Measurements from ENCODE around the gene TBC1D10A. TPM values are rescaled to one million over a fixed set of nuclear protein-coding genes. Genes with fewer than 3 reads are reported as not detected.
"Not testable (repeated sequence)": the region's sequence is repeated elsewhere in the genome, so short reads cannot be mapped to it uniquely, and the experiment has no call there.

The TBC1D10A gene
- total RNA-seq, 1 donor from 2014 or later: 18.2 TPM

DNA sequence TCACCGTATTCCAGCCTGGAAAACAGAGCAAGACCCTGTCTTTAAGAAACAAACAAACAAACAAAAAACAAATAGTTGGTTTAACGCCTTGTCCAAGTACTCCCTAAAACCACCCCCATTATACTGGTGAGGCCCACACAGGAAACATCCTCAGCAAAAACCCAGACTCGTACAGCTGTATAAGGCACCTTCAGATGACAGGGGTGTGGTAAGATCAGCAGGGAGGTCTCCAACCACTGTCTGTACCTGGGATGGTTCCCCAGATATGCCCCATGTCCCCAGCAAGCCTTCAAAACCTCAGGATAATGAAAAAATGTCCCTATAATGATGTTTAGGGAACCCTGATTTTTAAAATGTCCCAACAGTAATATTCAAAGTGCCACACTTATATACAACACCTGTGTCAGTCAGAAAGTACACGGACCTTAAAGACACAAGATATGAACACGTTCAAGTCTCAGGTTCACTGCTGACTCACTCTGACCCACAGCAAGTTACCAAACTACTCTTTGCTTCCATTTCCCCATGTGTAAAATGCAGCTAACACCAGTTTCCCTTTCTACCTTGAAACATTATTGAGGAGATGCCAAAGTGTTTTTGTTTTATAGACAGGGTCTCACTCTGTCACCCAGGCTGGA, 20.6 kb upstream of the TBC1D10A start:
- DNase-seq (ENCODE audit: extremely low read depth, low read depth, low spot score): no peak

DNA sequence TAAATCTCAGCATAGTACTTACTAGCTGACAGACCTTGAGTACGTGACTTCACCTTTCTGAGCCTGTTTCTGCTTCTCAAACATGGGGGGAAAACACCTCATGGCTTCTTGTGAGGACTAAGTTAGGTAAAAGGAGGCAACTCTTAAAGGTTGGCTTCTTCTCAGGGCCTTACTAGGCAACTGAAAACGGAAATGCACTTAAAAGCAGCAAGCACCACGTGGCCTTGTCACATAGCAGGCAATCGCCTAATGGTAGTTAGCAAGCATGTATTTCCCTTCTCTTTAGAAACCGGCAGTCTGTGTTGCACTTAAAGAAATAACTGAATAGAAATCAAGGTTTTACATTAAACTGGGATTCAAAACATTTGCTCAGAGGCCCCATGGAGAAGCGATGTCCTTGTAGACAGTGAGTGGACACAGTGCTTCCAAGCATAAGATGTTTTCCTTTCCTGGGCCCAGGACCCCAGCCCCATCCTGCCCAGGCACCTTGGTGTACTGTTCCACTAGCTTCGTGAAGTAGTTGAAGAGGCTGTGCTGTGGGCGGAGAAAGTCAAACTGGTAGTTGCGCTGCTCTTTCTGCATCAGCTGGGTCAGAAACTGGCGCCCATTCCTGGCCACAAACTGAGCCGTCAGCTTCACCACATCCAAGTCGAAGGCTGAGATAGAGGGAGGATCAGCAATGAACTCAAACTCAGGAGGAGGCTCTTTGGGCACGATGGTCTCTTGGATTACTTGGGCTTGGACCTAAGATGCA, 17.9 kb upstream of the TBC1D10A start:
- DNase-seq (ENCODE audit: extremely low read depth, low read depth, low spot score): no peak

GRCh38 chr22:30340911-30341685, 14.4 kb upstream of the TBC1D10A start:
- no peak for DNase-seq (ENCODE audit: extremely low read depth, low read depth, low spot score)

- DNase-seq (ENCODE audit: extremely low read depth, low read depth, low spot score): no peak
Observed at GRCh38 chr22:30338802-30339201, 12.1 kb upstream of the TBC1D10A start.

DNA sequence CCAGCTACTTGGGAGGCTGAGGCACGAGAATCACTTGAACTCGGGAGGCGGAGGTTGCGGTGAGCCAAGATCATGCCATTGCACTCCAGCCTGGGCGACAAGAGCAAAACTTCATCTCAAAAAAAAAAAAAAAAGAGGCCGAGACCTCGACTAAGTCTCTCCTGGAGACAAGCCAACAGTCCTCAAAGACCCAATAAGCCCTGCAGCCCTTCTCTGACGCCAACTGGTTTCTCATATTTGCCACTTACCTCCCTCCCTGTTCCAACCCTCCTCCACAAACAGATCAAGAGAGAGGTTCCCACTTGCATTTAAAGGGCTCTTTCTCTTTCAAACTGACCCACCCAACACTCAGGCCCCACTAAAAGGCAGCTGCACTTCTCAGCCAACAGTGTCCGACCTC, 11.6 kb upstream of the TBC1D10A start:
- not testable (repeated sequence) for DNase-seq (ENCODE audit: extremely low read depth, low read depth, low spot score)

DNA sequence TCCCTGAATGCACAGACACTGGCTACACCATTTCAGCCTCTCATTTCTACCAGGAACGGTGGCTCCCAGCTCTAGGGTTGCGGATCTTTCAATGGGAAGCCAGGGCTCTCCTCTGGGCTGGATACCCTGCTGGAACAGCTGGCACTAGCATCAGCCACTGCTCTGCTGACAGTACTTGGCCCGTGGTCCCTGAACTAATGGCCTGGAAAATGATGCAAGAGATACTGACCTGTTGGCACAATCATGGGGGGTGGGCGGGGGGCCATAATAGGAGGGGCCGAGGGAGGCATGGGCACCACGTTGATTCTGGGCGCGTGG, 10.7 kb upstream of the TBC1D10A start:
- DNase-seq (ENCODE audit: extremely low read depth, low read depth, low spot score): no peak

DNA sequence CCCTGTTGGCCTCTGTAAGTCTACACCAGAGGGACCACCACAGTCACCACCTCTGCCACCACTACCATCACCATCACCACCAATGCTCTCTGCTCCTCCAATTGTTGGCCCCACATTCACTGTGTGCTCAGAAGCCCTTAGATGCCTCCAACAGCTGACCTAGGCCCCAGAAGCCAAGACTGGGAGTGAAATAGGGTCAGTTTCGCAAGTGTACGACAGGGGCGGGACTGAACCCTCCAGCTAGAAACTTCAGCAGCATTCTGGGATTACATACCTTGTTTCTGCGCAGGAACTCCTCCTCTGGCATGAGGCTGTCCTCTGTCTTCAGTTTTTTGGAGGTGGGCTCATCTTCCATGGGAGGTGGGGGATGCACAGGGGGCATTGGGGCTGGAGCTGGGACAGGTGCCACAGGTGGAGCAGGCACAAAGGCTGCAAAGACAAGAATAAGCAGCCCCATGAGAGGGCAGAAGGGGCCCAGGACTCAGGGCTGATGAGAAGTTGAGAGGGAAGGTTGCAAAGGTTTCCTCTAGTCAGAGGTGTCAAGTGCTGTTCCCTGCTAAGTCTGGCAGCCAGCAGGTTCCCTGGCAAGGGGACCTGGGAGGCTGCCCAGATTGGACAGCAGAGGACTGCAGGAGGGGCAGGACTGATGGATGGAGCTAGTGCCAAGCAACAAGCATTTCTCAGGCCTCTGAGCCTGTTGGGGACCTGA, 10.2 kb upstream of the TBC1D10A start:
- no peak for DNase-seq (ENCODE audit: extremely low read depth, low read depth, low spot score)

- no peak for DNase-seq (ENCODE audit: extremely low read depth, low read depth, low spot score)
Observed at GRCh38 chr22:30335236-30335635, 8.5 kb upstream of the TBC1D10A start.

DNA sequence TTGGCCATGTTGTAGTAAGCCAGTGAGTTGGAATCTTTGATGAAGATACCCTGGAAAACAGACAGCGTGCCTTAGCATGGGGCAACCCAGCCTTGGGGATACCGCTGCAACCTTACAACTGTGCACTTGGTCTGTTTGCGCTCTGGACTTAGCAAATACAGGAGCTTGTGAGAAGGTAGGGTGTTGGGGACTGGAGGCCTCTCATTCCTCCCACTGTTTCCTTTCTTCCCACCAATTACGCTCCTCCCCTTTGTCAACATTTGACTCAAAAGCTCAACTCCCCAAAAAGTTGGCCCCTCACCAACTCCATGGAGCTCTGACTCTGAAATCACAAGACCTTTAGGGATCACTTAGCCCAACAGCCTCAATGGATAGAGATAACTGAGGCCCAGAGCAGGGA, 7.9 kb upstream of the TBC1D10A start:
- DNase-seq (ENCODE audit: extremely low read depth, low read depth, low spot score): no peak

DNA sequence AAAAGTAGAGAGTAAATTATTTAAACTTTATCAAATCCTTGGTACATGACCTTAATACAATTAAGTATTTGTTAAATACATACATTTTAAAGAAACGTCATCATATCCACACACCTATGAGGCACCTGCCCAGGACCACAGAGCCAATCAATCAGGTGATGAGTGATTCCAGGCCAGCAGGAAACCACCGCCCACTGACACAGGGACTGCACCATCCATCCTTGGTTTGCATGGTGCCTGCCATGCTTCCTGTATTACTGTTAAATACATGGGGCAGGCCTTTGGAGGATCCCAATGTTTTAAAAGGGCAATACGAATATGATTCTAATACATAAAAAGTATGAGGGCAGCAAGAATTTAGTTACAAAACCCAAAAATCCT, 7.0 kb upstream of the TBC1D10A start:
- DNase-seq (ENCODE audit: extremely low read depth, low read depth, low spot score): no peak

DNA sequence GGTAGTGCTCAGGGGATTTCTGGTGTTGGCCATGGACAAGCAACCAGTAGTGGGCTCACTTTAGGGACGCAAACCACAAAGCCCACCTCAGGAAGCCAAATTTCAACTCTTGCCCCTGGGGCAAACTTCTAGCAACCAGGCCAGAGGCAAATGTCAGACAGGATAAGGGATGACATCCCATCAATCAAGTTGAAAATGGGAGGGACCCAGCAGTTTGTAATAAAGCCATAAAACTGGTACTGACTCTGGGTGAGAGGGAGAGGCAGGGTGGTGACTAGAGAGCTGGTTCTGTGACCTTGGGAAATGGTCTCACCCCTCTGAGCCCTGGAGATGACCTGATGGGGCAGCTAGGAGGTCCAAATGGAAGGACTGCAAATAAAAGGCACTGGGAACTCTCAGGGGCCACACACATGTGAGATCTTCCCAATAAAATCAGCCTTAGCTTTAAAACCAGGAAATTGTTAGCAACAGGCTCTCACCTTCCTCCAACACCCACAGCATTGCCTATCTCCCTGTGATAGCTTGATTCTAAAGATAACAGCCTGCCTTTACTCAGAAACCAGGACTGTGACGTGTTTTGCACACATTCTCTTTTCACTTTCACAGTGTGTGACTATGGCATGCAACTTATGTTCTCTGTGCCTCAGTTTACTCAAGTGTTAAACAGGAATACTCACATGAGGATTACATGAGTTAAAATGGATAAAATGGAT, 6.4 kb upstream of the TBC1D10A start:
- no peak for DNase-seq (ENCODE audit: extremely low read depth, low read depth, low spot score)

GRCh38 chr22:30332551-30332950, 5.8 kb upstream of the TBC1D10A start:
- no peak for DNase-seq (ENCODE audit: extremely low read depth, low read depth, low spot score)

- no peak for DNase-seq (ENCODE audit: extremely low read depth, low read depth, low spot score)
Observed at GRCh38 chr22:30328466-30329049, 1.8 kb upstream of the TBC1D10A start.

DNA sequence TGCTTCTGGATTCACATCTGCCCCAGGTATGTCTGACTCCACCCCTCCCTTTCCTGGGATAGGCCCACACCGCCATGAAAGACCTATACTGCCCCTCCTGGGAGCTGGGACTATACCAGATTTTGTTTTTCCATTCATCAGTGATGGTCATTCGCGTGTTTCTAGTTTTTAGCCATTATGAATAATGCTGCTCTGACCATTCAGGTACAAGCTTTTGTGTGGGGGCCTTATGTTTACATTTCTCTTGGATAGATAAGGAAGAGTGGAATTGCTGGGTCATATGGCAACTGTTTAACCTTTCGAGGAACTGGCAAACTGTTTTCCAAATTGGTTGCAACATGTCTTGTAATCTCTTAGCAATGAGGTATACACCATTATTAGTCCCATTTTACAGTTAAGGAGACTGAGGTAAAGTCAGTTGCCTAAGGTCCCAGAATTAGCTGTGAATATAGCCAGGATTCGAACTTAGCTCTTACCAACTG, 1.2 kb upstream of the TBC1D10A start:
- no peak for DNase-seq (ENCODE audit: extremely low read depth, low read depth, low spot score)

GRCh38 chr22:30326255-30326705, 461 bp downstream of the TBC1D10A start:
- no peak for DNase-seq (ENCODE audit: extremely low read depth, low read depth, low spot score)

DNA sequence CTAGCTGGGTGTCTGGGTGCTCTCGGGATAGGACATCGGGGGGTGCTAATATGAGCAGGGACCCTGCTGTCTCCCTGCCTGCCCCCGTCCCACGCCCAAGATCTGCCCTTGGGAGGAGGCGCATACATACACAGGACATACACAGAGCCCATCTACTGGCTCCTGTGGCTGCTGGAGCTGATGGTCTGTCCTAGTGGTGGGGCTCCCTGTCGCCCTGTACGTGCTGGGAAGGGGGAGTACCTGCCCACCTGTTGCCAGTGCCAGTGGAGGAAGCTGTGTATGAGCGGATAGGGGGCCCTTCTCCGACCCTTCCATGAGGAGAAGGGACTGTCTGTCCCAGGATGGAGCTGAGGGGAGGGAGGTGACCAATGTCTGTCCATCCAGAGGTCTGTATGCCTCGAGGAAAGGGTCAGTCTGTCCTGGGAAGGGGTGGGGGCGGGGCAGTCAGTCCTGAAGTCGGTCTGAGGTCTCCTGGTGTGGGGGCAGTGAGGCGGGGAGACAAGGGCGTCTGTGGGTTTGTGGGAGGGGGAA, 952 bp downstream of the TBC1D10A start:
- no peak for DNase-seq (ENCODE audit: extremely low read depth, low read depth, low spot score)

- no peak for DNase-seq (ENCODE audit: extremely low read depth, low read depth, low spot score)
Observed at GRCh38 chr22:30325065-30325720, 1.5 kb downstream of the TBC1D10A start.

- DNase-seq (ENCODE audit: extremely low read depth, low read depth, low spot score): no peak
Observed at GRCh38 chr22:30324014-30324730, 2.6 kb downstream of the TBC1D10A start.

- no peak for DNase-seq (ENCODE audit: extremely low read depth, low read depth, low spot score)
Observed at GRCh38 chr22:30323246-30323645, 3.5 kb downstream of the TBC1D10A start.
